Osteocyte (in vitro differentiated cells): ENCODE results near the gene NHLRC4. TPM values are rescaled to one million over a fixed set of nuclear protein-coding genes. Genes with fewer than 3 reads are reported as not detected.

ENCODE experiments used
- DNase-seq: peaks from one replicate; pipeline ENCODE4 v3.0.0; 2021; ENCODE audit warnings: mixed read lengths; ENCODE audit not compliant: unreplicated experiment; ENCODE audit errors: extremely low spot score
- H3K27ac Mint-ChIP-seq: one replicate; pipeline ENCODE4 v1.8.0; 2021; ENCODE audit warnings: mild to moderate bottlenecking, mixed read lengths; ENCODE audit not compliant: unreplicated experiment
- H3K27me3 Mint-ChIP-seq: one replicate; pipeline ENCODE4 v1.8.0; 2021; ENCODE audit warnings: mixed read lengths; ENCODE audit not compliant: unreplicated experiment
- H3K36me3 Mint-ChIP-seq: one replicate; pipeline ENCODE4 v1.8.0; 2021; ENCODE audit warnings: mixed read lengths; ENCODE audit not compliant: unreplicated experiment
- H3K4me1 Mint-ChIP-seq: one replicate; pipeline ENCODE4 v1.8.0; 2021; ENCODE audit warnings: mixed read lengths; ENCODE audit not compliant: unreplicated experiment
- H3K4me3 Mint-ChIP-seq: one replicate; pipeline ENCODE4 v1.8.0; 2021; ENCODE audit warnings: mild to moderate bottlenecking, moderate library complexity, mixed read lengths; ENCODE audit not compliant: unreplicated experiment
- H3K9me3 Mint-ChIP-seq: one replicate; pipeline ENCODE4 v1.8.0; 2021; ENCODE audit warnings: mixed read lengths; ENCODE audit not compliant: unreplicated experiment
- CTCF ChIP-seq: fragments of 200-600 bp; sonication (generic); IDR thresholded peaks from 2 replicates; pipeline ENCODE4 v1.5.0; 2021; ENCODE audit warnings: antibody characterized with exemption, mild to moderate bottlenecking, moderate library complexity
- total RNA-seq: library from RNA; stranded (reverse); gene quantifications from 2 replicates; pipeline ENCODE4 v1.2.1, GENCODE V29; 2021

Gene NHLRC4
- total RNA-seq, 1 donor from 2014 or later, result 1.7 TPM

- Mint-ChIP-seq H3K27me3 (no peaks in the 10 kb centered on the region), H3K4me3 (no peak overlapping the region), H3K9me3 (no peaks in the 10 kb centered on the region), H3K36me3 (no peaks in the 10 kb centered on the region), H3K27ac (peak overlapping the region; percentile 57), H3K4me1 (peaks cover 33% of the 10 kb centered on the region)
- peak; percentile 91 for DNase-seq
- no peak for TF ChIP-seq CTCF
Measured at GRCh38 chr16:535446-536405, 31.1 kb upstream of the NHLRC4 start.

GRCh38 chr16:536746-537145, 30.1 kb upstream of the NHLRC4 start:
- Mint-ChIP-seq H3K4me1 (peaks cover 33% of the 10 kb centered on the region), H3K36me3 (no peaks in the 10 kb centered on the region), H3K27ac (peak overlapping the region; percentile 27), H3K9me3 (no peaks in the 10 kb centered on the region), H3K27me3 (no peaks in the 10 kb centered on the region), H3K4me3 (no peak overlapping the region)
- no peak for DNase-seq
- no peak for TF ChIP-seq CTCF

GRCh38 chr16:537415-538335, 29.1 kb upstream of the NHLRC4 start:
- Mint-ChIP-seq H3K27me3 (no peaks in the 10 kb centered on the region), H3K4me1 (peaks cover 38% of the 10 kb centered on the region), H3K9me3 (no peaks in the 10 kb centered on the region), H3K4me3 (no peak overlapping the region), H3K27ac (no peak overlapping the region), H3K36me3 (no peaks in the 10 kb centered on the region)
- TF ChIP-seq CTCF, result peak; percentile 7
- no peak for DNase-seq

GRCh38 chr16:539901-540530, 26.8 kb upstream of the NHLRC4 start:
- peak overlapping the region; percentile 71 for H3K27ac Mint-ChIP-seq

More at GRCh38 chr16:539901-540530, 26.8 kb upstream of the NHLRC4 start:
- peak; percentile 35 for TF ChIP-seq CTCF
- H3K4me3 Mint-ChIP-seq, result peak overlapping the region; percentile 35
- peaks cover 37% of the 10 kb centered on the region for H3K4me1 Mint-ChIP-seq
- H3K9me3 Mint-ChIP-seq, result no peaks in the 10 kb centered on the region
- no peaks in the 10 kb centered on the region for H3K36me3 Mint-ChIP-seq
- H3K27me3 Mint-ChIP-seq, result no peaks in the 10 kb centered on the region
- no peak for DNase-seq
